ENCODE measurements around the gene WDR90. TPM values are rescaled to one million over a fixed set of nuclear protein-coding genes. Genes with fewer than 3 reads are reported as not detected.

Gene WDR90
- total RNA-seq, 4 donors from 2014 or later: 7.2 to 26.5 (median 15.8) TPM

DNA sequence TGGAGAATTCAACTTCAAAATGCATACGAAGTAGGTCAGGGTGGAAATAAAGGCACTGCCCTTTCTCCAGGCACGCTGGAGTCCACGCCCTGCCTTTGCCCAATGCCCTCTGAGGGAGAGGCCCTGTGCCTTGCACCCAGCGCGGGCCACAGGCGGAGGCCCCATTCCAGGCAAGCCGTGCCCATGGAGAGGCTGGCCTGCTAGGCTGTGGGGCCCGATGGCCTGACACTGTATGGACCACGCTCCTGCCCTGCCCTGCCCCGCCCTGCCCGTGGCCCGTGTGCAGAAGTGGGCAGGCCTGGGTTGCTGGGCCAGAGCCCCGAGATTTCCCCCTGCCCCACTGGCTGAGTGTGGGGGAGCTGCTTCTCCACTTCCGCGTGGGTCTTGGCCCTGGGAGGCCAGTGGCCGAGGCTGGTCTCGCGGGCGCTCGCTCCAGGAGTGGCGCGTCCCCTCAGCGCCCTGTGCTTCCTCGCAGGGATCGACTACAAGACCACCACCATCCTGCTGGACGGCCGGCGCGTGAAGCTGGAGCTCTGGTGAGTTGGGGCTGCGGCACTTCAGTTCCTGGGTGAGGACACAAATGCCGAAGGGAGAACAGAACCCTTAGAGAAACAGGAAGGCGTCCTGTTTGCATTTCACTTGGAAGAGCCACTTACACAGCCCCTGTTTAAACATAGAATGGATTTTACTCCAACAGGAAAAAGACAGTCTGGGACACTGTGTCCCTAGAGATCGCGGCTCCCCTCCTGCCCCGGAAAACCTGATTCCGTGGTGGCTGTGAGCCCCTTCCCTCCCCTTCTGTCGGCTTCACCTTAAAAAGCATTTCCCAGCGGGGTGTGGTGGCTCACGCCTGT lies 32.2 kb upstream of the WDR90 start:
- H3K4me3 ChIP-seq: no peak overlapping the region
- no peak for TF ChIP-seq POLR2A (IDR thresholded peaks at IDR 0.05)
- TF ChIP-seq, protein P1, sequence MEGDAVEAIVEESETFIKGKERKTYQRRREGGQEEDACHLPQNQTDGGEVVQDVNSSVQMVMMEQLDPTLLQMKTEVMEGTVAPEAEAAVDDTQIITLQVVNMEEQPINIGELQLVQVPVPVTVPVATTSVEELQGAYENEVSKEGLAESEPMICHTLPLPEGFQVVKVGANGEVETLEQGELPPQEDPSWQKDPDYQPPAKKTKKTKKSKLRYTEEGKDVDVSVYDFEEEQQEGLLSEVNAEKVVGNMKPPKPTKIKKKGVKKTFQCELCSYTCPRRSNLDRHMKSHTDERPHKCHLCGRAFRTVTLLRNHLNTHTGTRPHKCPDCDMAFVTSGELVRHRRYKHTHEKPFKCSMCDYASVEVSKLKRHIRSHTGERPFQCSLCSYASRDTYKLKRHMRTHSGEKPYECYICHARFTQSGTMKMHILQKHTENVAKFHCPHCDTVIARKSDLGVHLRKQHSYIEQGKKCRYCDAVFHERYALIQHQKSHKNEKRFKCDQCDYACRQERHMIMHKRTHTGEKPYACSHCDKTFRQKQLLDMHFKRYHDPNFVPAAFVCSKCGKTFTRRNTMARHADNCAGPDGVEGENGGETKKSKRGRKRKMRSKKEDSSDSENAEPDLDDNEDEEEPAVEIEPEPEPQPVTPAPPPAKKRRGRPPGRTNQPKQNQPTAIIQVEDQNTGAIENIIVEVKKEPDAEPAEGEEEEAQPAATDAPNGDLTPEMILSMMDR (IDR thresholded peaks at IDR 0.05): no peak
- no peaks in the 10 kb centered on the region for H3K9me3 ChIP-seq
- WGBS, 2 donors: 92 to 95% methylated on average over 7 to 14 of the region's 39 CpGs
- peaks cover 0 to 45% (median 0%) of the 10 kb centered on the region in 3 donors for H3K36me3 ChIP-seq
- intact Hi-C loops (cut with DNase I): no loop called here
- no peak overlapping the region for H3K27ac ChIP-seq
- H3K4me1 ChIP-seq: peaks cover 7 to 28% (median 9%) of the 10 kb centered on the region in 3 donors
- H3K27me3 ChIP-seq: no peaks in the 10 kb centered on the region
- no peak for DNase-seq

GRCh38 chr16:617855-618254 lies 31.3 kb upstream of the WDR90 start:
- Histone ChIP-seq H3K27me3 (no peaks in the 10 kb centered on the region), H3K27ac (no peak overlapping the region), H3K4me3 (no peak overlapping the region), H3K9me3 (no peaks in the 10 kb centered on the region), H3K4me1 (peaks cover 7 to 37% (median 9%) of the 10 kb centered on the region in 3 donors), H3K36me3 (peaks cover 0 to 45% (median 0%) of the 10 kb centered on the region in 3 donors)
- intact Hi-C loops (cut with DNase I): no loop called here
- 58 to 74% methylated on average over 9 to 10 of the region's 16 CpGs for WGBS, 2 donors
- no peak for DNase-seq
- no peak for TF ChIP-seq POLR2A (IDR thresholded peaks at IDR 0.05)
- TF ChIP-seq, protein P1 (IDR thresholded peaks at IDR 0.05): no peak

DNA sequence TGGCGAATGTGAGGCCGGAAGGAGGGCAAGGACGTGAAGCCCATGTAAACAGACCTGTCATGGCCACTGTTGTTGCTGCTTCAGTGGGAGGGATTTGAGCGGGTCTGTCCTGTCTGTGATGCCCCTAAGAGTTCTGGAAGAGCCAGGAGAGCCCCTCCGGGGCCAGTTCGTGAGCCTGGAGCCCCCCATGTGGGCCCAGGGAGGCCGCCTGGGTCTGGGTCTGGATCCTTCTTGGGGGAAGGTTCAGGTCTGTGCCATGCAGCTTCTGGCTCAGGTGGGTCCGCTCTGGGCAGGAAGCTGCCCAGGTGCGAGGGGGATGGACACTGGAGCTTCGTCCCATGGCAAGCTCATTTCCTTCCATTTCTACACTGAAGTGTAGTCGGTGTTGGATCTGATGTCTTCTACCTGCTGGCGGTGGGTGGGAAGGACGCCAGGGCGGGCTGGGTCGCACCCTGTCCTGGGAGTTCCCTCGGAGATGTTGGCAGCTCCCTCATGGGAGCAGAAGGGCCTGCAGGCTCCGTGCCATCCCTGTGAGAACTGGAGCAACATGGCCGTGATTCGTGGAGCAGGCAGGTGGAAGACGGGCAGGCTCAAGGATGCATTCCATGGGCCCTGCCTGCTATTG lies 29.6 kb upstream of the WDR90 start:
- intact Hi-C loops (cut with DNase I): no loop called here
- no peak overlapping the region for H3K27ac ChIP-seq
- peaks cover 0 to 33% (median 0%) of the 10 kb centered on the region in 3 donors for H3K36me3 ChIP-seq
- 85 to 93% methylated on average over 2 to 17 of the region's 20 CpGs for WGBS, 2 donors
- H3K4me3 ChIP-seq: no peak overlapping the region
- H3K9me3 ChIP-seq: no peaks in the 10 kb centered on the region
- no peaks in the 10 kb centered on the region for H3K27me3 ChIP-seq
- H3K4me1 ChIP-seq: peaks cover 7 to 41% (median 9%) of the 10 kb centered on the region in 3 donors
- DNase-seq: no peak
- TF ChIP-seq, protein P1 (IDR thresholded peaks at IDR 0.05): no peak
- no peak for TF ChIP-seq POLR2A (IDR thresholded peaks at IDR 0.05)

DNA sequence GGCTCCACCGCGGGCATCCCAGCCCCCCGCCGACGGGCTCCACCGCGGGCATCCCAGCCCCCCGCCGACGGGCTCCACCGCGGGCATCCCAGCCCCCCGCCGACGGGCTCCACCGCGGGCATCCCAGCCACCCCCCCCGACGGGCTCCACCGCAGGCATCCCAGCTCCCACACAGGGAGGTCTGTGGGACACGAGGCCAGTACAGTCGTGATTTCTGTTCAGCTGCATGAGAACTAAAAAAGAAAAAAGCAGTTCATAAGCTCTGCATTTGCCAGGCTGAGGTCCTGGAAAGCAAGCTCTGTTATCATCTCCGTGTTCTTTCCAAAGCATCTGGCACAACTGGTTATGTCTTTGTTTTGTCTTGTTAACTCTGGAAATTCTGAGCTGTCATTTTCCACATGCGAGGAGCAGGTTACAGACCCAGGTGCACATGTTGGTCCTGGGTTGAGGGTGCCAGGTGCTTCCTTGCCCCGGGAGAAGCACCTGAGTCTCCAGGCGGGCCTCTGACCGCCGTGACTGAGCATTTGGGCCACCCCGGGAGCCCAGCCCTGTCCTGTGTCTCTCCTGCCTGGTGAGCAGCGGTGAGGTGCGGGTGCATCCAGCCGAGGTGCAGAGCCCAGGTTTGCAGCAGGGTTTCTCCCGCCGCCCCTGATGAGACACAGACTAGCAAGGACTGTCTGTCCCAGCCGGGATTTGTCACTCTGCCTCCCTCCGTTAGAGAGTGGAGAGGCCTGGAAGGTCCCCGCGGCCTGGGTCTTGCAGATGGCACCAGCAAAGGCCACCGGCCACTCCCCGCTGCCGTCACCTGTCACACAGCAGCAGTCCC lies 28.3 kb upstream of the WDR90 start:
- WGBS, 2 donors: 26 to 35% methylated on average over 2 to 7 of the region's 41 CpGs
- Histone ChIP-seq H3K9me3 (no peaks in the 10 kb centered on the region), H3K4me1 (peaks cover 7 to 41% (median 9%) of the 10 kb centered on the region in 3 donors), H3K4me3 (no peak overlapping the region), H3K27ac (no peak overlapping the region), H3K27me3 (no peaks in the 10 kb centered on the region), H3K36me3 (peaks cover 0 to 33% (median 0%) of the 10 kb centered on the region in 3 donors)
- DNase-seq: no peak
- TF ChIP-seq, protein P1 (IDR thresholded peaks at IDR 0.05): no peak
- no peak for TF ChIP-seq POLR2A (IDR thresholded peaks at IDR 0.05)
- intact Hi-C loops (cut with DNase I): no loop called here
